Cortex of kidney (tissue), 1 donor: ENCODE measurements around the gene RRBP1.
"Not testable (repeated sequence)": the region's sequence is repeated elsewhere in the genome, so short reads cannot be mapped to it uniquely, and the experiment has no call there.

Experiments
- DNase-seq: peaks from one replicate; lab custom pipeline; 2025; lab: John Stamatoyannopoulos, UW

The RRBP1 gene

DNA sequence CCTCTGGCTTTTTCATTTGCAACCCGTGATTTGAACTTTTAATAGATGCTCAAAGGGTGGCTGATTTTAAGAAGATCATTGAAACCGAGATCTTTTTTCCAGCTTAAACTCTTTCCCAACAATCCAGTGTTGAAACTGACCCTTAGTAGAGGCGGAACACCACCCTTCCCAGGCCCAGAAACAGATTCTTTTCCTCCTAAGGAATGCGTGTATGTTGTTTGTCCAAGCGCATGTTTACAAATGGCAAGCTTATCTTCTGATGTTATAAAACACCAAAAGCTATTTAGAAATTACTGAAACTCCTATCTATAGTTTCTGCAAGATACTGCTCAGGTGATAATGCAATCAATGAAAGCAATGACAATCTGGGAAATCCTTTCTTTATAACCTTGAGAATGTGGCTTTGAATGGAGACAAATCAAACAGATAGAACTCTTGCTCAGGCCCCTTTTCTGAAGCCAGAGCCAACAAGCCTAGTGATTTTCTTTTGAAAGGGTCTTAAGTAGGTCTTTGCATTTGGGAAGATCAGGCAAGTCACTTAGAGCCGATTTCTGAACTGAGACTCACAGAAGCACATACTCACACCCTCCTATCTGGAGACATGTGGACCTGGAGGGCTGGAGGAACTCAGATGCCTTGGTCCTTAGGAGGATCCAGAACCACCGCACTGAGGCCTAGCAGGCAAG is 26.8 kb upstream of the RRBP1 start:
- DNase-seq = no peak

DNA sequence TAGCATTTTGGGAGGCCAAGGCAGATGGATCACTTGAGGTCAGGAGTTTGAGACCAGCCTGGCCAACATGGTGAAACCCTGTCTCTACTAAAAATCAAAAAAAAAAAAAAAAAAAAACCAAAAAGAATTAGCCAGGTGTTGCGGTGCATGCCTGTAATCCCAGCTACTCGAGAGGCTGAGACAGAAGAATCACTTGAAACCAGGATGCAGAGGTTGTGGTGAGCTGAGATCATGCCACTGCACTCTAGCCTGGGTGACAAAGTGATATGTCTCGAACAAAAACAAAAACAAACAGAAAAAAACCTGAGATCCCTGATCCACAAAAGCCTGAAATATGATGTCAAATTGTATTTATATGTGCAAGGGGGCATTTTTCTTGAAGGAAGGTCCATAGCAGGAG is 25.9 kb upstream of the RRBP1 start:
- not testable (repeated sequence) for DNase-seq

DNA sequence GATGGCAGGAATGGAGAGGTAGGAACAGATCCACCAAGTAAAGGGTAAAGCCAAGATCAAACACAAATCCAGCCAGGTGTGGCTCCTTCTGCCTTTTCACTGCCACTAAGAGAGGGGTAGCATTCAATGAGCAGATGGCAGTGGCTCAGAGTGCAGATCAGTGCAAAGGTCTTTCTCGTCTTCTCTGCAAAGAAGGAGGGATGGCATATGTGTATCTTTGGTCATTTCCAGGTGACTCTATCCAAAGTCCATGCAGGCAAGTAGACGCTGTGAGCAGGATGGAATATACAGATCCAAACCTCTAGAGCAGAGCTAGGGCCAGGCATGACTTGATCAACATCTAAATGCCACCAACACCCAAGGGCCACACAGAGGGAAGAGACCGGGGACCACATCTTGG is 24.6 kb upstream of the RRBP1 start:
- no peak for DNase-seq

DNA sequence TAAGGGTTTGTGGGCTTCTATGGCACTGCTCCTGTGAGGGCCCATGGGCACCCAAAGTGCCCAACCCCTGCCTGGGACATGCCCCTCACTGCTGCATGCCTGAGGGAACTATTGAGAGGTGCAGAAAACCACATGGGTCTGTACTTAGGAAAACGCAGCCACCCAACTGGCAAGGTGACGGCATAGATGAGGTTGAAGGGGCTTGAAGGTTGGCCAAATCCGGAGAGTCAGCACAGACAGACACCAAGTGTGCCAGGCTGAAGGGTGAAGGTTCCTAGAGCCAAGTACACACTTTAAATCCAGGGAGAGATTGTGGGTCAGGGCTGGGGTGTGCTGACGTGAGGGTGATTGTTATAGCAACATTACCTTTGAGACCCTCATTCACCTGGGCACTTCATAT is 23.9 kb upstream of the RRBP1 start:
- no peak for DNase-seq

DNA sequence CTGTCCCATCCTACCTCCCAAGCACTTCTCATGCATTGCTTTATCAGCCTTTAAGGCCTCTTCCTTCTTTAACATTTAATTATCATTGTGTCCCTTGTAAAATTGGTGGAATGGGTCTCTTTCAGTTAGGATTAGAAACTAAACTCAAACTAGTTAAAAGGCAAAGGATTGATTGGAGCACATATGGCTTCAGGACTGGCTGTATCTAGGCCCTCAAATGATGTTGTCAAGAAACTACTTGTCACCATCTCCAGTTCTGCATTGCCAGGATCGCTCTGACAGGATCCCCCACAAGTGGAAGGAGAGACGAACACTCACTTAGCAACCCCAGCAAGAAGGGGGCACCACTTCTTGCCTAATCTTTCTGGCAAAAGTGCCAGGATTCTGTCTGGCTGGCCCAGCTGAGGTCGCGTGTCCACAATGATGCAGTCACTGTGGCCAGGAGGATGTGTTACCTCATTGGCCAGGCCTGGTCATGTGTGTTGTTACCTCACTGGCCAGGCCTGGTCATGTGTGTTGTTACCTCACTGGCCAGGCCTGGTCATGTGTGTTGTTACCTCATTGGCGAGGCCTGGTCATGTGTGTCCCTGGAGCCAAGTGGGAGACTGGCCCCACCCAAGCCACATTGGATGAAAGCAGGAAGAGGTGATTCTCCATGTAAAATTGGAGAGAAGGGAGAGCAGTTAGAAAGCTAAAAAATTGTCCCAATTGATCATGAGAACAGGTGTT is 22.7 kb upstream of the RRBP1 start:
- DNase-seq = no peak

DNA sequence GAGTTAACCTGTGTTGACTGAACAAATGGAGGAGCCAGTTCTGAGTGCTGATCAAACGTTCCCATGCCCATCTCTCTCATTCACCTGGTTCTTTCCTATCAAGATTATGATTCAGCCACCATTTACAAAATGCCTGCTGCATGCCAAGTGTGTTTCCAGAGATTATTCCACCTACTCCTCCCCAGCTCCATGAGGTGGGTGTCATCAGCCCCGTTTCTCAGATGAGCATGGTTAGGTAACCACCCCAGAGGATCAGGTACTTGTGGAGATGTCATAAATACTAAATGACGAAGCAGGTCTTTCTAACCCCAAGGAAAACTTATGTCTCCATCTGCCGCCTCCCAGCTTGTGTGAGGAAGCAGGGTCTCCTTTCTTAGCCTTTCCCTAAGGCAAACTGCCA is 19.8 kb upstream of the RRBP1 start:
- DNase-seq = no peak

DNA sequence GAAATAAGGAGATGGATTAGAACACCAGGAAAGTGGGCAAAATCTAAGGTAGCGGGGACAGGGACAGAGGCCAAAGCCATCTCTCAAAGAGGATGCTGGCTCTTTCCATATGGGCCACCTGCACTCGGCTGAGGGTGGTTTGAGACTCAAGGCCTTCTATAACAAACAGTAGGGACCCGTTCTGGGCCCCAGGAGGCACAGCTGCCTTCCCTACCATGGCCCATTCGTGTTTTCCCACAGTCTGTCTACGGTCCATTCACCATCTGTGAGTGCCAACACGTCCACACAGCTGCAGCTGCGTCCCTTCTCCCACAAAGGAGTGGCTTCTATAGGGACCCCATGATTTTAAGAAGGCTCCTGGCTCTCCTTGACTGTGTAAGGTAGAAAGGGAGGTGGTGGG is 18.6 kb upstream of the RRBP1 start:
- DNase-seq = no peak

DNA sequence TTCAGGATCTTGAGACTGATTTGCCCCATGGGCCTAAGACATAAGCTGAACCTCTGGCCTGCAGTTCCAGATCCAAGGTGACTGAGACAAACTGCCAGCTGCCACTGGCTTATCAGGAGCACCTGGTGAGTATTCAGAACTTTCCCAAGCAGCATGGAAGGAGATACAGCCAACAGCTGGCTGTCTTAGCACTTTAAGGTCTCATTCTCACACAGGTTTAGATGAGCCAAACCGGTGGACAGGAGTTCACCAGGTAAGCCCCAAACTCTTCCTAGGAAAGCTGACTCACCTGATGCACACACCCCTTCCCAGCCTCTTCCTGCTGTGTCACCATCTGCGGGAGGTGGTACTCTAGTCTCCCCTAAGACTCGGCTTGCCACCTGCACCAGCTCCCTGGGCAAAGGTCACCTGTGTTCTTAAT is 17.9 kb upstream of the RRBP1 start, which contains the start of gene BANF2:
TSS of gene BANF2 (plus strand) at position 36 of the 421 bp plus-strand sequence. CDS start 25,060 bp downstream, outside the sequence.
- no peak for DNase-seq

DNA sequence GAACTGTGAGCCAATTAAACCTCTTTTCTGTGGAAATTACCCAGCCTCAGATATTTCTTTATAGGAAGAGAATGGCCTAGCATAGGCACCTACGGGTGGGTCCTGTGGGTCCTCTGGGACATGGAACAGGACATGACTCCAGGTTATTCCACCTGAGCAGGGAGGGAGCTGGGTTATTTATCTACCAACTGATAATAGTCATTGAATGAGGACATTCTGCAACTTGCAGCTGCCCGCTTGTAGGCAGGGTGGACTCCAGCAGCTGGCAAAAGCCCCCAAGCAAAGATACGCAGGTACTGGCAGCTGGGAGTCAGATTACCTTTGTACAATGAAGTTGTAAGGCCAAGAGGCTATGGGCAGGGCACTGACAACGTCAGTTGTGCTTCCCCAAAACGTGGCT is 16.3 kb upstream of the RRBP1 start:
- DNase-seq = no peak

DNA sequence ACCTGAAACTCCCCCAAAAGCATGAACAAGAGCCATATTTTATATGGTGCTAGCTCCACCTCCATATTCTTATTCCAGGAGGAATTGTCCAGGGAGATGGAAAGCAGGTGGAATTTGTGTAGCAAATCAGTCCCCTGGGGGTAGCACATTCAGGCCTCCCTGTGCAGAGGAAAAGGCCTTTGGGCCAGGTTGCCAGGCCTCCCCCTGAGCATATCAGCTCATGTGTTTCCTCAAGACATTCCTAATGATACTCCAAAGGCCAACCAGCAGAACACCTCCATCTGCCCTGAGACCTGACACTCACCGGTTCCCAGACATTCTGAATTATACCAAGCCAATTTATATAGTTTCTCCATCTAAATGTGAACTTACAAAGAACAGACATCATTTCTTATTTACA is 15.1 kb upstream of the RRBP1 start:
- DNase-seq = no peak

DNA sequence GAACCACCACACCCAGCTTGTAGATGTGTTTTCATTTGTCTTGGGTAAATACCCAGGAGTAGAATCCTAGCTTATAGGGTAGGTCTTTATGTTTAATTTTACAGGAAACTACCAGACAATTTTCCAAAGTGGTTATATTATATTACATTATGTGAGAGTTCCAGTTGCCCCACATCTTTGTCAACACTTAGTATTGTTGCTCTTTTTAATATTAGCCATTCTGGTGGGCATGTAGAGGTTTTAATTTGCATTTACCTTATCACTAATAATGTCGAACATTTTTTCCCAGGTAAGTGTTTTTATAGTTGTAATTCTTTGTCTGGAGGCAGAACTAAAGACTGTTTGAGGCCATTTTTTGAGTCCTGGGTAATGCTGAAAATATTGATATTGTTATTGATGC is 14.2 kb upstream of the RRBP1 start:
- no peak for DNase-seq

DNA sequence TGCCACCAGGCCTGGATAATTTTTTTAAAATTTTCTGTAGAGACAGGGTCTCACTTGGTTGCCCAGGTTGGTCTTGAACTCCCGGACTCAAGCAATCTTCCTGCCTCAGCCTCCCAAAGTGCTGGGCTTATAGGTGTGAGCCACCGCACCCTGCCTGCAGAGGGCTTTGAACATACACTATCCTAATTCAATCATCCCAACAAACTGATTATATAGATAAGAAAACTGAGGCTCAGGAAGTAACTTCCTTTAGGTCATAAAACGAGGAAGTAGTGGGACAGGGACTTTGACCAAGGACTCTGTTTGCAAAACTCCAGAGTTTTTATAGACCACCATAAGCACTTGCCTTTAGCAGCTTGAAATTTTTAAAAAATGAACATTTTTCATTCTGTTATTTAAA is 12.7 kb upstream of the RRBP1 start:
- DNase-seq = no peak

DNA sequence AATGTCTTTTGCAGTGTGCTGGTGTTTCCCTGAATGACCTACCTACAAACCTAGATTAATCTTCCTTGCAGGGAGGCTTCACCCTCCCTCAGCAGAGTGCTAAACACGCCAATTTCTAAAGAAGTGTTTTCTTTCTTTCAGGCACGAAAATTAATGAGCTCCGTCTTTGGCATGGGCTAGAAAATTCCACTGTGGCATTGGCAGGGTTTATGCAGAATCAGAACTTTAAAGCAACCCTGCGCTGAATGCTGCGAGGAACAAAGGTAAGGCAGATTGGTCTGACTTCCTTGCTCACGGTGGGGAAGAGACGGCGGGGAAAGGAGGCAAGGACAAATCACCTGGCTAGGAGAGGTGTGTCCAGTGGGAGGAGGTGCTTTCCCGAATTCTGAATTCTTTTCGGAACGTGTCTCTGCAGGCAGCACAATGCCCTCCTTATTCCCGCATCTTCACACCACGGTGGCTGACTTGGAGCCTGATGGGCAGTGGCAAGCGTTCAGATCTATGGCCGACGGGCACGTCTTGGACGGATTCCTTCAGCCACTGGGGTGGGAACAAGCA is 11.5 kb upstream of the RRBP1 start:
- DNase-seq = no peak

DNA sequence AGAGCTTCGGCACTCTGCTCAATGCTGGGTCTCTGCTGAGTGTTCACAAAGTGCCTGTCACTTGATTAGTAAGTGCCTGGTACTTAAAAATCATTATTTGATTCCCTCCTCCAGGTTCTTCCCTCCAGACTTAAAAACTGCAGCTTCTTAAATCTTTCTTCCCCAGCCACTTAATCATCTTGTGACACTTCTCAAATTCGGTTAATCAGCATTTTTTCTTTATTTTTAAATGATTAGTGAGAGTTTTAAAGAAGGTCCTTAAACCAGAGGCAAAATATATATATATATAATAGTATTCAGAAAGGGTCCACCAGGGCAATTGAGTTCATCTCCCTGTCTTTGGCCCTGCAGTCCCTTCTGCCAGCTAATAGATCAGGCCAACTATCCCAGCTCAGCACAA is 9.7 kb upstream of the RRBP1 start:
- DNase-seq = no peak

DNA sequence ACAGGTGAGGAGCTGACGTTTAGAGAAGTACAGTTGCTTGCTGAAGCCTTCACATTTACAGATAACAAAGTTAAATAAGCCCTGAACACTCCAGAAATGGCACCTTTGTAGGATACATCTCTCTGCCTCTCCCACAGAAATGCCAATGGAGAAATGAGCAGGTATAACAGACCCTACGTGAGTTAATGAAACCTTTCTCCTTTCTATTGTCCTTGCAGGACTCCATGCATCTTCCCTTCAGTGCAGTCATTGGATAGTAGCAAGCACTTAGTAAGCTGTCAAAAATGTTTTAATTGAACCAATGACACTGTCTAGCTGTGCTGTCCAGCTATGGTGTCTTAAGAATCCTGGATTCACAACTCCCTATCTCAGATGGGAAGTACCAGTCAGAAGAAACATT is 8.1 kb upstream of the RRBP1 start:
- no peak for DNase-seq

DNA sequence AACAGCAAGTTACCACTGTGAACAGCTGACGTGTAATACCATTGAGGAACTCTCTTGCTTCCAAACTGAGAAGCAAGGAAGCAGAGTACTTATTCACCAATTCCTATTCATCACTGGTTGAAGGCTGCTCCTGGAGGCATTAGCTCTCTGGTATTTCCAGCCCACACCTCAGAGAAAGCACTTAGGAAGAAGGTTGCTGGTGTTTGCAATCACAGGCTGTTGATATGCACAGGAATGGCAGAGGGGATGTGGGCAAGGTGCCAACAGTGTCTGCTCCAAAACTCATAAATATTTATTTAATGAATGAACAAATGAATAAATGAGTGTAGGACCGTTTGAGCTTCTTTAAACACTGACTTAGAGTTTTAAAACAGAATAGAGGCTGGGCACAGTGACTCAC is 6.9 kb upstream of the RRBP1 start:
- DNase-seq = no peak

DNA sequence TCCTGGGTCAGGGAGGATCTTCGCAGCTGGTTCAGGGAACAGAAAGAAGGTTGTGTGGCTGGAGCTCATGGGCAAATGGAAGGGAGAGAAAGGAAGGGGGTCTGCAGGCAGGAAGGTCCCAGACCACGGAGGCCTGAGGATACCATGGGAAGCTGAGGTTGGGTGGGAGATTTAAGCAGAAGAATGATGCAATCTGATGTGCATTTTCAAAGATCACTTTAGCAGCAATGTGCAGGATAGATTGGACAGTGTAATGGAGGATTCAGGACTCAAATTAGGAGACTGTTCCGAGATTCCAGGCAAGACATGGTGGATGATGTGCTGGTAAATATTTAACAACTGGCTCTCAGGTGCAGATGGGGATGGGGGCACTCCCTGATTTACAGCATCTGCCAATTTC is 5.8 kb upstream of the RRBP1 start:
- no peak for DNase-seq

DNA sequence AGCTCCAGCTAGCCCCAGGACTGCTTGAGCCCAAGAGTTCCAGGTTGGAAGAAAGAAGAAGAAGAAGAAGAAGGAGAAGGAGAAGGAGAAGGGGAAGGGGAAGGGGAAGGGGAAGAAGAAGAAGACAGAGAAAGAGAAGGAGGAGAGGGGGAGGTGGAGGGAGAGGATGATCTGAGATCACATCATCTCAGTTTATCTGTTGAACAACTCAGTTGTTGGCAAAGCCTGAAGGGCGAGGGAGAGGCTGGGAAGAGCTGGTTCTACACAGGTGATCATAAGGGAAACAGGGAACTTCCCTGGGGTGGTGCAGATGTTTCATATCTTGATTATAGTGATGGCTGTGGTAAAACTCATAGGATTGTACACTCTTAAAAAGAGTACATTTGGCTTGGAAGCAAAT is 3.1 kb upstream of the RRBP1 start:
- no peak for DNase-seq

DNA sequence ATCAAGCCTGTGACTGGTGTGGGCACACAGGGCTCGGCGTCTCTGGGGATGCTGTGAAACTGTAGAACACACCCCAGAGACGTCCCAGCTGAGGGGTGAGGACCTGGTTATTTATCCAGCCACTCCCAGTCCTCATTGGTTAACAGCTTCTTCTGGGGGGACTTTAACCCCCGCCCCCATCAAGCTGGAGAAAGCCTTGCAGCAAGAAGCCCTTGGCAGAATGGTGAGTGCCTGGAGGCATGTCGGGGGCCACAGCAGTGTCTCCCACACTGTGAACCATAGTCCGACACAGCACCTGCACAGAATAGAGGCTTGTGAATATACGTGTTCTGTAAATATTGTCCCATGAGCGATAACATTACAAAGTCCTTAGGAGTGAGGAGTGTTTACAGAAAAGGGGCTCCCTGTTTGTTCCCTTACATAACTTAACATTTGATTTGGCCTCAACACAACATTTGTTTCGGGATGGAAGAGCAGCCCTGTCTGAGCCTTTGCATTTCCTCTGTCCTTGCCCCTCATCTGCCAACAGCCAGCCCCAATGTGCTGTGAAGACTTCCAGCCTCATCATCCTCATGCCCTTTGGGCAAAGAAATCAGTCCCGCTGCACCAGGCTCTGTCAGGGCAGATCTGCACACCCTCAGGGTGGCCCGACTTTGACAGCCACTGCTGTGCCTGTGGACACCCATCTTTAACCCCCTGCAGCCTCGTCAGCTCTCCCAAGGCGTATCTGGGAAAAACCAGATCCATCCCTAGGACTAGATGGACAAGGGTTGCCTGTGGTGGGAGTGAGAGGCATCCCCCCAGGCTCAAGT is 2.2 kb upstream of the RRBP1 start:
- DNase-seq = no peak

DNA sequence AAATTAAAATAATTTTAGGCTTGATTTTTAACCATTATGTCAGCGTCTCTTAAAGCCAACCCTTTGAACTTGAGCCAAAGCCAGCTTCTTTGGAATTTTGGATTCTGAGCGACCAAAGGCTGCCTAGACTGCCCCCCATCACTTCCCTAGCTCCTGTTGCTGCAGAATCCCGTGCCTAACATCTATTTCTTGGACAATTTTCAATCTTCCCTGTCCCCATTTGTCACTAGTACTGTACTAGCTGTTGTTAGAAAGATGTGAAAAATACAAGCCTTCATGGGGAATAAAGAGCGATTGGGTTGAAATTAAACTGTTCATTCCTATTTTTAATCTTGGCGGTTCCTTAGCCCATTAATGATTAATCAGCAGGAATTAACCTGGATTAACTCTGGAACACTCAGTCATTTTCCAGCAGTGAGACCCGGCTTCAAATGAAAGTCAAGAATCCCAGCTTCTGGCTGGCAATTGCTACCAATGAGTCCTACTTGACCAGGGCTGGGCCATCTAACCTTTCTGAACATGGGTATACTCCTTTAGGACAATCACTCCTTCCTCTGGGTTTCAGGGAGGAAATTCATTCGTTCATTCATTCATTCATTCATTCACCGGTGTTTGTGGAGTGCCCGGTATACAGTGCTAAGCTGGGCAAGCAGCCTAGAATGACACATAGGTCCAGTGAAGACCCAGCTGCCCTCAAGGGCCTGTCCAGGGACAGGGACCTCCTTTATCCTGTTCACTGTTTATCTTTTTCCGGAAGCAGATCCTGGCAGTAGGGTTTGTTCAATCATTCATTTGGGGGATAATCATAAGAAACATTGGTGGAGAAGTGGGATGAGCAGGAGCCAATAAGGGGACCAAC is 1.4 kb upstream of the RRBP1 start:
- DNase-seq = no peak

DNA sequence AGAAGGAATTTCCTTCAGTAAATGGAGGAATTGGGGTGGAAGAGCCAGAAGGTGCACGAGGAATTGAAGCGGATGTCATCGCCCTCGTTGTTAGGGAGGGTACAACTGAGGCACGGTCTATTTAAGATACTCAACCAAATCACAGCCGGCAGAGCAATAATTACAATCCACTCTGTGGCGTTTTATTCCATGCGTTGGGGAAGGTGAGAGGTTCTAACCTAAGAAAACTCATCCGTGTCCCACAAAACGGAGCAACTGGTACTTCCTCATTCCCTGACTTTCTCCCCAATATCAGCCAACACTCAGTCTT is 802 bp upstream of the RRBP1 start:
- no peak for DNase-seq

DNA sequence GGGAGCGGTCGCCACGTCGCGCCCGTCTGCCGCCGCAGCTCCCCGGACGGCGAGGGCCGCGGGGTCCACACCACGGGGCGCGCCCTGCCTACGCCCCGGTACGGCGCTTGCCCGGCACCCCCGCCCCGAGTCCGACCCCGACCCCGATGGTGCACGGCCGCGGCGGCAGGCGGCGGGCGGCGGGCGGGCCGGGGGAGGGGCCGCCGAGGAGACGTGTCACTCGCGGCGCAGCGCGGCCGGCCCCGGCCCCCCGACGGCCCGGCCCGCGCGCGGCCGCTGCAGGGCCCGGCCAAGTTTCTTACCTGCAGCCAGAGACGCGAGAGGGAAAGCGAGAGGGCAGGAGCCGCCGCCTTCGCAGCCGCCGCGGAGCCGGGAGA is 328 bp downstream of the RRBP1 start:
- DNase-seq = no peak
